DND-41 (cell line): ENCODE results near the gene CYTH4.

Source experiments
- ATAC-seq: fragments of 200-7000 bp; cut with Tn5 transposase; 3 replicates; pipeline ENCODE4 v1.9.1; 2021; ENCODE audit warnings: low read depth; ENCODE audit not compliant: insufficient read depth
- DNase-seq: peaks from one replicate; pipeline ENCODE4 v3.0.0-alpha.2; 2020
- H2AFZ ChIP-seq: 2 replicates; pipeline ENCODE4 v1.6.0; 2012; ENCODE audit warnings: low read depth, low read length
- H3K27ac ChIP-seq: 2 replicates; pipeline ENCODE4 v1.5.1; 2012; ENCODE audit warnings: low read length, inconsistent platforms
- H3K27me3 ChIP-seq: fragments of 200-600 bp; sonication (generic); 2 replicates; pipeline ENCODE4 v1.6.0; 2012; ENCODE audit warnings: low read length, mild to moderate bottlenecking, inconsistent platforms; ENCODE audit not compliant: insufficient read depth, poor library complexity
- H3K36me3 ChIP-seq: 2 replicates; pipeline ENCODE4 v1.5.1; 2012; ENCODE audit warnings: low read length, inconsistent platforms; ENCODE audit not compliant: insufficient read depth
- H3K4me1 ChIP-seq: 2 replicates; pipeline ENCODE4 v1.5.1; 2012; ENCODE audit warnings: mild to moderate bottlenecking, low read length; ENCODE audit not compliant: insufficient read depth
- H3K4me2 ChIP-seq: 2 replicates; pipeline ENCODE4 v1.6.0; 2012; ENCODE audit warnings: mild to moderate bottlenecking, moderate library complexity, low read length, inconsistent platforms; ENCODE audit not compliant: insufficient read depth
- H3K4me3 ChIP-seq, 2 experiments: fragments of 200-600 bp in 1 of 2; shearing (Covaris generic) in 1 of 2; 2 replicates each; pipeline ENCODE4 v1.5.1; 2012 to 2016; ENCODE audit warnings: inconsistent platforms in 2 of 2, low read length in 2 of 2, mild to moderate bottlenecking in 2 of 2, low read depth in 1 of 2, moderate library complexity in 1 of 2
- H3K79me2 ChIP-seq: 2 replicates; pipeline ENCODE4 v1.6.0; 2012; ENCODE audit warnings: low read length, inconsistent platforms; ENCODE audit not compliant: insufficient read depth
- H3K9ac ChIP-seq: 2 replicates; pipeline ENCODE4 v1.6.0; 2012; ENCODE audit warnings: low read depth, mild to moderate bottlenecking, inconsistent platforms, low read length, moderate library complexity
- H3K9me3 ChIP-seq: 2 replicates; pipeline ENCODE4 v1.5.1; 2012; ENCODE audit warnings: low read length, moderate library complexity, mild to moderate bottlenecking, inconsistent platforms; ENCODE audit not compliant: insufficient read depth, severe bottlenecking
- H4K20me1 ChIP-seq: 2 replicates; pipeline ENCODE4 v1.6.0; 2012; ENCODE audit warnings: low read length; ENCODE audit not compliant: insufficient read depth
- EZH2 ChIP-seq: IDR thresholded peaks from 3 replicates; pipeline ENCODE4 v1.6.1; 2012; ENCODE audit warnings: borderline replicate concordance, low read depth, mild to moderate bottlenecking, moderate library complexity, low read length, inconsistent platforms; ENCODE audit not compliant: severe bottlenecking
- TF ChIP-seq, protein P1 (sequence below): IDR thresholded peaks from 2 replicates; pipeline ENCODE4 v1.5.1; 2012; ENCODE audit warnings: borderline replicate concordance, low read length, moderate library complexity, mild to moderate bottlenecking; ENCODE audit not compliant: poor library complexity, severe bottlenecking; ENCODE audit errors: extremely low read depth

The CYTH4 gene

GRCh38 chr22:37338539-37339246, 56.4 kb downstream of the CYTH4 start:
- Histone ChIP-seq H3K4me1 (no peaks in the 10 kb centered on the region), H3K79me2 (no peaks in the 10 kb centered on the region), H3K4me2 (no peak overlapping the region), H3K9me3 (no peaks in the 10 kb centered on the region), H3K27me3 (no peaks in the 10 kb centered on the region), H3K9ac (no peak overlapping the region), H4K20me1 (no peaks in the 10 kb centered on the region), H3K27ac (no peak overlapping the region), H3K36me3 (no peaks in the 10 kb centered on the region), H2AFZ (no peak overlapping the region), H3K4me3 (no peak overlapping the region)
- no peak for TF ChIP-seq EZH2
- TF ChIP-seq, protein P1, sequence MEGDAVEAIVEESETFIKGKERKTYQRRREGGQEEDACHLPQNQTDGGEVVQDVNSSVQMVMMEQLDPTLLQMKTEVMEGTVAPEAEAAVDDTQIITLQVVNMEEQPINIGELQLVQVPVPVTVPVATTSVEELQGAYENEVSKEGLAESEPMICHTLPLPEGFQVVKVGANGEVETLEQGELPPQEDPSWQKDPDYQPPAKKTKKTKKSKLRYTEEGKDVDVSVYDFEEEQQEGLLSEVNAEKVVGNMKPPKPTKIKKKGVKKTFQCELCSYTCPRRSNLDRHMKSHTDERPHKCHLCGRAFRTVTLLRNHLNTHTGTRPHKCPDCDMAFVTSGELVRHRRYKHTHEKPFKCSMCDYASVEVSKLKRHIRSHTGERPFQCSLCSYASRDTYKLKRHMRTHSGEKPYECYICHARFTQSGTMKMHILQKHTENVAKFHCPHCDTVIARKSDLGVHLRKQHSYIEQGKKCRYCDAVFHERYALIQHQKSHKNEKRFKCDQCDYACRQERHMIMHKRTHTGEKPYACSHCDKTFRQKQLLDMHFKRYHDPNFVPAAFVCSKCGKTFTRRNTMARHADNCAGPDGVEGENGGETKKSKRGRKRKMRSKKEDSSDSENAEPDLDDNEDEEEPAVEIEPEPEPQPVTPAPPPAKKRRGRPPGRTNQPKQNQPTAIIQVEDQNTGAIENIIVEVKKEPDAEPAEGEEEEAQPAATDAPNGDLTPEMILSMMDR = no peak
- ATAC-seq (no peak), DNase-seq (no peak)

GRCh38 chr22:37340331-37341262, 58.3 kb downstream of the CYTH4 start:
- ATAC-seq (no peak), DNase-seq (no peak)
- Histone ChIP-seq H2AFZ (no peak overlapping the region), H3K27ac (no peak overlapping the region), H3K9me3 (no peaks in the 10 kb centered on the region), H3K9ac (no peak overlapping the region), H3K4me1 (no peaks in the 10 kb centered on the region), H3K4me3 (no peak overlapping the region), H3K4me2 (no peak overlapping the region), H4K20me1 (no peaks in the 10 kb centered on the region), H3K27me3 (no peaks in the 10 kb centered on the region), H3K79me2 (no peaks in the 10 kb centered on the region), H3K36me3 (no peaks in the 10 kb centered on the region)
- no peak for TF ChIP-seq EZH2
- TF ChIP-seq, protein P1 = no peak

DNA sequence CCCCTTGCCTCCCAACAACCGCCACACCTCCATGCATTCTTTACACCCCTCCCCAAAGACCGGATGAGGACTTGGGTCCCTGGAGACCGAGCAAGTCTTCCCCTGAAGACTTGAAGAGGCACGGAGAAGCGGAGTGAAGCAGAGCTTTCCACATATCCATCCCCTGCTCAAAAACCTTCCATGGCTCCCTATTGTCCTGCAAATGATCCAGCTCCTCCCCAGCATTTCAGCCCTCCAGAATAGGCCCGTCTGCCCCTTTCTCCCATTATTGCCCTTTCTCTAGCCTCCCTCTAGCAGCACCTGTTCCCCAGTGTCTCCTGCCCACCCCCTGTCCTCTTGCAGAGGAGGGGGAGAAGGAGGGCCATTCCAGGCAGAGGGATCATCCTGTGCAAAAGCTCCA, 59.8 kb downstream of the CYTH4 start:
- Histone ChIP-seq H3K4me1 (no peaks in the 10 kb centered on the region), H3K36me3 (no peaks in the 10 kb centered on the region), H3K9me3 (no peaks in the 10 kb centered on the region), H2AFZ (no peak overlapping the region), H3K4me3 (no peak overlapping the region), H3K79me2 (no peaks in the 10 kb centered on the region), H3K27ac (no peak overlapping the region), H3K9ac (no peak overlapping the region), H3K4me2 (no peak overlapping the region), H4K20me1 (no peaks in the 10 kb centered on the region), H3K27me3 (no peaks in the 10 kb centered on the region)
- no peak for DNase-seq
- TF ChIP-seq, protein P1 = no peak
- no peak for TF ChIP-seq EZH2
- ATAC-seq = no peak
